Stimulated activated CD4-positive, alpha-beta T cell treated with anti-CD3 and anti-CD28 coated beads, Interleukin-15, amount 100 ng/mL, for 48 hours (primary cell): ENCODE measurements around the gene HPX.

Experiments
- DNase-seq, 2 donors: peaks; one replicate each; pipeline ENCODE4 v3.0.0-alpha.2; 2020; ENCODE audit warnings: low read depth in 2 of 2

HPX gene, protein sequence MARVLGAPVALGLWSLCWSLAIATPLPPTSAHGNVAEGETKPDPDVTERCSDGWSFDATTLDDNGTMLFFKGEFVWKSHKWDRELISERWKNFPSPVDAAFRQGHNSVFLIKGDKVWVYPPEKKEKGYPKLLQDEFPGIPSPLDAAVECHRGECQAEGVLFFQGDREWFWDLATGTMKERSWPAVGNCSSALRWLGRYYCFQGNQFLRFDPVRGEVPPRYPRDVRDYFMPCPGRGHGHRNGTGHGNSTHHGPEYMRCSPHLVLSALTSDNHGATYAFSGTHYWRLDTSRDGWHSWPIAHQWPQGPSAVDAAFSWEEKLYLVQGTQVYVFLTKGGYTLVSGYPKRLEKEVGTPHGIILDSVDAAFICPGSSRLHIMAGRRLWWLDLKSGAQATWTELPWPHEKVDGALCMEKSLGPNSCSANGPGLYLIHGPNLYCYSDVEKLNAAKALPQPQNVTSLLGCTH

GRCh38 chr11:6440906-6441358 is at the start of gene HPX:
Gene HPX (minus strand): TSS chr11:6440987. CDS start chr11:6440963, 24 bp downstream.
- DNase-seq = no peak

DNA sequence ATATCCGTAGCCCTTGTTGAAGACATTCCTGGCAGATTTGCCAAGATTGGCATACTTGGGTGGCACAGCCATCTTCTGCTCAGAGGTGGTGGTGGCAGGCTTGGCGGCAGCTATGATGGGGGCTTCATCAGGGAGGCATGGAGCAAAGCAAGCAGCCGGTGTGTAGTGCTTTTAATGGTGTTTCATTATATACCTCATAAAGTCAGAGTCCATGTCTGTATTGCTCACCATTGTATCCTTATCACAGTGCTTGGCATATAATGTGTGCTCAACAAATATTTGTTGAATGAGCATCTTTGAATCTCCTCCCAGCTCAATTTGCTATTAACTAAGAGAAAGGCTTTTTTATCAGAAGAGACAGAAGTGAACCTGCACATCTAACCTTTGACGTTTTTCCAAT is 48.5 kb upstream of the HPX start:
- DNase-seq = no peak

DNA sequence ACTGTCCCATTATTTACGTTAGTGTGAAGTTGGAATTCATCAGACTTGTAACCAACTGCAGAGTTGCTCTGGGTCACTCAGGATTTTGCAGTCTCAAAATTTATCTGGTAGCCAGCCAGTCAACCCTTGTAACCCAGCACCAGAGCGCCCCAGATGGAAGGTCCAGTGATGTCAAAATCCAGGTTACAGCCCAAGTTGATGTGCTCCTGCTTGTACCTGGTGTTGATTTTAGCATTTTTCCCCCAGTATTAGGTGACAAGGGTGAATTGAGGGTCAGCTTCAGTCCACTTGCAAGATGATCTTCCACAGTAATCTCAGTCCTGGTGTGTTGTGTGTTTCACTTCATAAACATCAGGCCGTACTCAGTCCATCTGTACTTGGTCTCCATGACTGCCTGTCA is 48.0 kb upstream of the HPX start:
- DNase-seq = no peak

DNA sequence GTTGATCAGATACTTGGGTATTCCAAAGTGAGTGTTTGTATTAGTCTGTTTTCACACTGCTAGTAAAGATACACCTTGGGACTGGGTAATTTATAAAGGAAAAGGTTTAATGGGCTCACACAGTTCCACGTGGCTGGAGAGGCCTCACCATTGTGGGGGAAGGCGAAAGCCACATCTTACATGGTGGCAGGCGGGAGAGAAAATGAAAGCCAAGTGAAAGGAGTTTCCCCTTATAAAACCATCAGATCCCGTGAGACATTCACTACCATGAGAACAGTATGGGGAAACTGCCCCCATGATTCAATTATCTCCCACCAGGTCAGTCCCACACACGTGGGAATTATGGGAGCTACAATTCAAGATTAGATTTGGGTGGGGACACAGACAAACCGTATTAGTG is 47.6 kb upstream of the HPX start:
- no peak for DNase-seq

DNA sequence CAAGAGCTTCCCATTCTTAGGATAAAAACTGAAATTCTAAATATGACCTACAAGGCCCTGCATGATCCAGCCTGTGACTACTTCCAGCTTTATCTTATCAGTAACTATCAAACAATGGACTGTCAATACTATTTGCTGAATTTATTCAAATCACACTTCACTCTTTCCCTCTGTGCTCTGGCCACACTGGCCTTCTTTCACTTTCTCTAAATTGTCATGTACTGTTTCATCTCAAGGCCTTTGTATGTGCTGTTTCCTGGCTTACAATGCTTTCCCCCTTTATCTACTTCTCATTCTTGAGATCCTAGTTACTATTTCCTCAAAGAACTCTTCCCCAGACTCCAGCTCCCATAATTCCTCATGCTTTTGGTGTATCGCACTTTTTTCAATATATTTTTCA is 46.2 kb upstream of the HPX start:
- no peak for DNase-seq

GRCh38 chr11:6486256-6486655 is 45.5 kb upstream of the HPX start:
- no peak for DNase-seq

- no peak for DNase-seq
Measured at GRCh38 chr11:6485661-6486060, 44.9 kb upstream of the HPX start.

GRCh38 chr11:6483015-6483414 is 42.2 kb upstream of the HPX start:
- DNase-seq = no peak

DNA sequence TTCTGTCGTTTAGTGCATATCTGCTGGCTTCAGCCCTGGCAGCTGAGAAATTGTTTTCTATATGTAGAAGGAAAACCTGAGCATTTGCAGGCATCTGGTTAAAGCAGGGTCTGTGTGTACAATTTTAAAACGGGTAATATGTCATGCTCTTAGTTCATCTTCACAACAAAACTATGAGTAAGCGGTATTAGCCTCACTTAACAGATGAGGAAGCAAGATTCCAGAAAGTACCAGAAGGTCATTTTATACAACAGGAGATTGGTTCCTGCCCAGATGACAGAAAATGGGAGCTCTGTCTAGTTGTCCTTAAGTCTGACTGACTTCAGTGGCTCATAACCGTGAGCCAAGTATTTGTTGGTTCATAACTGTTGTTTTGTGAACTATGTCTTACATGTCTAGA is 41.7 kb upstream of the HPX start:
- no peak for DNase-seq

DNA sequence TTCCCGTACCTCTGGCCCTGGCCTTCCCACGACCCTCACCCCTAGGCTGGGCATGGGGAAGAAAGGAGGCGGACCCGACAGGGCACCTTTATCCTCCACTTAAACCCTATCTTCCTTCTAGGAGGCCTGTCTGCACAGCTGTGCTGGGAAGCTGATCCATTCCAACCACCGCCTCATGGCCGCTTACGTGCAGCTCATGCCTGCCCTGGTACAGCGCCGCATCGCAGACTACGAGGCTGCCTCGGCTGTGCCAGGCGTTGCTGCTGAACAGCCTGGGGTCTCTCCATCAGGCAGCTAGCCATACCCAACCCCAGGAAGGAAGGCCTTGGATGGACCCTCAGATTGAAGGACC is 41.1 kb upstream of the HPX start:
- peak in 1 of 2 donors; percentile 5 for DNase-seq

DNA sequence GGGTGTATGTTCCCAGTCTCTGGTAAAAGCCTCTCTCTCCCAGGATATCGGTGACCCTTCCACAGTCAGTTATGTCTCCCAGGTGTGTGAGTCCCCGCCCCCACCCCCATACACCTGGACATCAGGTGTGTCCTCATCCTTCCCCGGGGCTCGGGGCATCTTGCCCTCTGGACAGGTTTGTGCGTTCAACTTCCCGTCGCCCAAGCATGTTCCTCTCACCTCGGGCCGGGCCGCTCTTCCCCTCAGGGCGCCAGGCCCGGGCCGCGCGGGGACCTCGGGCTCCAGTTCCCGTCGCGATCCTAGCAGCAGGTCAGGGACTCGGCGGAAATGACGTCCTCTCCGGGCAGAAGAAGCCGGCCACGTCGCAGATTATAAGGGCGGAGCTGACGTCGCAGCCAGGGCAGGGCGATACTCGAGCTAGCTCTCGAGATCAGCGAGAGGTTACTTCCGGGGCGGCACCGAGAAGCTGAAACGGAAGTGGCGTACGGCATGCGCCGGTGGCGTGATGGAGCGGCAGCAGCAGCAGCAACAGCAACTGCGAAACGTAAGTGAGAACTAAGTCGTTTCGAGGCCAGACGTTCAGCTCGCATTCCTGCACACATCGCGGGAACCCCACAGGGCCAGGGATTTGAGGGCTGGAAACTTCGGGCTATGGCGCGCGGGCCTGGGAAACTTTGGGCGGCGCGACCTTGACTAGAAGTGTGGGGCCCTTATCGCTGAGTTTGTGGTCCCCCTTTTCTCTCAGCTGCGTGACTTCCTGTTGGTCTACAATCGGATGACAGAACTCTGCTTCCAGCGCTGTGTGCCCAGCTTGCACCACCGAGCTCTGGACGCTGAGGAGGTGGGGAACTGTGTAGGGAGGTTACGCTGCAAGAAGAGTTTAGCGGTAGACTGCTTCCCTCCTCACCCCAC is 40.5 kb upstream of the HPX start, which contains the start of the genes ARFIP2 and TIMM10B:
ARFIP2 (minus strand) TSS at position 320 of the 912 bp plus-strand sequence. CDS start 910 bp downstream, outside the sequence.
TIMM10B (plus strand) TSS at position 490 of the 912 bp plus-strand sequence; CDS start at position 506, 16 bp downstream.
- DNase-seq = peak; percentile 97 to 98

DNA sequence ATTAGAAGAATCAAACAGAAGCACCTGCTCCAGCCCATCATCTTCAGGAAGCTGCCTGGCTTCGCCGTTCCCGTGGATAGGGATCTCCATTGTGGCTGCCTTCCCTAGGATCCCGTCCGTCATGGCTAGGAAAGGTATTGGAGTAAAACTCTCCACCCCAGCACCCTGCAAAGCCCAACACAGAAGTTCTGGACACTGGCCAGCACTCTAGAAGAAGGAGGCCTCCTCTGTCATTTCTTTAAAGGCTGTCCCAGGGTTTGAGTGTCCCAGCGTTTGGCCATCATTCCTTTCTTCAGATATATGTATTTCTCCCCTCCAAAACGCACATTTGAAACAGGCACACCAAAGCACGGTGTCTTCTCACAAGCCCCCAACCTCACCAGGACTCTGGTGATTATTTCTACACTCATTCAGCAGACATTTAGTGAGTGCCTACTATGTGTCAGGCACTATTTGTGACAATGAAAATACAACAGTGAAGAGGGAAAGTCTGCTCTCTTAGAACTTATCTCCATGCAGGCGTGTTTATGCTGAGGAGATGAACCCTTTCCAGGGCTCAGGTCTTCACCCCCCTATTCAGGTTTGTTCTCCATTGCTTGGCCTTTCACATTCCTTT is 39.6 kb upstream of the HPX start:
- no peak for DNase-seq

DNA sequence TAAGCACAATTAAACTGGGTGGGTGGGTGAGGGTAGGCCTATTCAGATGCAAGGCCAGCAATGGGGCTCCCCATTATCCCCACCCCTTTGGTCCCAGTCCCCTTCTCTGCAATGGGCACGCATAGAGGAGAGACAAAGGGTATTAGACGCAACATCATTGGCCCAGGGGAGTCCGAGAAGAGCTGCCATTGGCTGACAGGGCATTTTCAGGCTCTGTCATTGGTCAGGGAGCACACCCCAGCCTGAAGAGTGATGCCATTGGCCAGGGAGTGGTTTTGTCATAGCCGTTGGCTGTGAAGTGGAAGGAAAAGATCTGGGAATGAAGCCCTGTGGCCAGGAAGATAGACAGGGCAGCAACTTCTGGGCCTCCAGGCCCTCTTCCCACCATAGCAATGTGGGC is 35.8 kb upstream of the HPX start:
- DNase-seq = no peak

GRCh38 chr11:6475936-6476335 is 35.1 kb upstream of the HPX start:
- DNase-seq = no peak

- no peak for DNase-seq
Measured at GRCh38 chr11:6474806-6475500, 34.2 kb upstream of the HPX start.

DNA sequence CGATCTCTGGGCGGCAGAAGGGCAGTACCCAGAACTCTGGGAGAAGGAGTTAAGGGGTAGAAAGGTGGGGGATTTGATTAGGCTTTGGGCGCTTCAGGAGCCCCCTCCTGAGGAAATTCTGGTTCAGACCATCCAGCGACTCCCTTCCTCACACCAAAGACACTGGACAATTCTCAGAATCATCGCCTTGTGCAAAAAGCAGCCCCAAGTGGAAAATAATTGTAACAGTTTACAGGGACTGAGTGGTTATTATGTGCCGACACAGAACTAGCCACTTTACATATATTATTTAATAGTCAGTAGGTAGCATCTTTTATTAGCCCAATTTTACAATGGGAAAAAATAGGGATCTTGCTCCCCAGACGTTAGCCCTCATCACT is 33.6 kb upstream of the HPX start:
- no peak for DNase-seq

DNA sequence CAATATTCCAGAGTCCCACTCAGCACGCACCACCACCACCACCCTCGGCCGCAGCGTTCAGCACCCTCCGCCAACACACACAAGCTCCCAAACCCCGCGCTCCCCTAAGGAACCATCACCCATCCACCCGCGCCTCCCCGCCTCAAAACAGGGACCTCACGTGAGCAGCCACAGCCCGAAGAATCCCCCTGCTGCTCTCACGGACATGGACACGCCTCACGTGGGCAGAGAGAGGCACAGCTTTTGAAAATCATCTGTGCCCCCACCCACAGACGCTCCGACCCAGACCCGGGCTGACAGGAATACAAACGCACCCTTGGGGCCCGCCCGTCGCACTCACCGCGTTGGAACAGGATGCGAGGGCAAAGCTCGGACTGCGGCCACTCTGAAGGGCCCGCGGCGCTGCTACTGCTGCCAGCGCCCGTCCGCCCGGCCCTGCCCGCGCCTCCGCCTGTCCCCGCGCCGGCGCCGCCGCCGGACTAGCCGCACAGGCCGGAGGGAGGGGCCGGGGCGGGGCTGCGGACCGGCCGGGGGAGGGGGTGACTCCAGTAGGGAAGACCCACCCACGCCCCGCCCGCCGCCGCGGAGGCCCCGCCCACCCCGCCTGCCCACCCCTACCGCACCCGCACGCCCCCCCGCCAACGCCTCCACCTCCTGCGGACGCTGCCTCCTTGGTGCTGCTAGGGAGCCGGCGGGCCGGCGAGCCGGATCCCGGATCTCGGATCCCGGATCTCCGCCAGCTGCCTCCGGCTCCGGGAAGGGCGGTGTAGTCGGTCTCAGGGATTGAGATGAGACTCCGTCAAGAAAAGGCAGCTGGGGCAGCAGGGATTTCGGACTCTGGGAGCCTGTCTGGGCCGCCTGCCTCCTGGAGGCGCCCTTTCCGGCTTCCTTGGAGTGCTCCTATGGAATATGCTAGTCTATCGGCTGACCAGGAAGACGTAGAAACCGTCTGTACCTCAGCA is 32.9 kb upstream of the HPX start, which contains the start of gene TRIM3:
TRIM3 (minus strand) TSS at position 491 of the 962 bp plus-strand sequence. CDS start 8,246 bp downstream, outside the sequence.
- DNase-seq = peak; percentile 10 to 42

DNA sequence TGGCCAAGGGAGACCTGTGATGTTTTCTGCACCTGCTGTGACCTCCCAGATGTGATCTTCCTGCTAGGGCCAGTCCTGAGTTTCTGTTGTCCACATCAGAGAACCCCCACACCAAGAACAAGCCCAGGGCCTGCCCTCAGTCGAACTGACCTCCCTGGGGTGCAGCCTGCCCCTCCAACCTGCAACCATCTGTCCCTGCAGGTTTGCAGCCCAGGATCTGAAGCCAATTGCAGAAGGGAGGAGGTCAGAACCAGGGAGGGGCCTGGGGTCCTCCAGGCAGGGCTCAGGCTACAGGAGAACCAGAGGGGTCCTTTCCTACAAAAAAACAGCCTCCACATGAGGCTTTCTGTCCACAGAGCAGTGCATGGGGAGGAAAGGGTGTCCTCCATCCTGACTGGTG is 32.1 kb upstream of the HPX start:
- DNase-seq = no peak

DNA sequence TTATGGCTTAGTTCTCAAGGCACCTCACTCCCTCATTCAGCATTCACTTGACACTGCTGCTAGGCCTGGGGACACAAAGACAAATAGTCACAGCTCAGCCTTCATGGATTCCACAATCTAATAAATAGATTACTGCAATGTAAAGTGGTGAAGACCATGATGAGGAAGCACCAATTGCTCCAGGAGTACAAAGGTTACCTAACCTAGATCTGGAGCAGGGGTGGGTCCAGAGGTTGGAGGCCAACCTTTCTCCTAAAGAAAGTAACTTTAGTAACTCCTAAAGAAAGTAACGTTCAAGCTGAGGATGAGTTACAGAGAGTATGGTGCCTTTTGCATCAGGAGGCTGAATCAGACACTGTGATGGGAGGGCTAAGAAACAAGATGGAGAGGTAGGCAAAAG is 28.8 kb upstream of the HPX start:
- DNase-seq = no peak
